CD1c-positive myeloid dendritic cell (primary cell): ENCODE results near the gene NT5C2.
"Not testable (repeated sequence)": the region's sequence is repeated elsewhere in the genome, so short reads cannot be mapped to it uniquely, and the experiment has no call there.

ENCODE experiments used
- DNase-seq: peaks from one replicate; pipeline ENCODE4 v3.0.0-alpha.2; 2016; ENCODE audit errors: extremely low spot score

The NT5C2 gene

DNA sequence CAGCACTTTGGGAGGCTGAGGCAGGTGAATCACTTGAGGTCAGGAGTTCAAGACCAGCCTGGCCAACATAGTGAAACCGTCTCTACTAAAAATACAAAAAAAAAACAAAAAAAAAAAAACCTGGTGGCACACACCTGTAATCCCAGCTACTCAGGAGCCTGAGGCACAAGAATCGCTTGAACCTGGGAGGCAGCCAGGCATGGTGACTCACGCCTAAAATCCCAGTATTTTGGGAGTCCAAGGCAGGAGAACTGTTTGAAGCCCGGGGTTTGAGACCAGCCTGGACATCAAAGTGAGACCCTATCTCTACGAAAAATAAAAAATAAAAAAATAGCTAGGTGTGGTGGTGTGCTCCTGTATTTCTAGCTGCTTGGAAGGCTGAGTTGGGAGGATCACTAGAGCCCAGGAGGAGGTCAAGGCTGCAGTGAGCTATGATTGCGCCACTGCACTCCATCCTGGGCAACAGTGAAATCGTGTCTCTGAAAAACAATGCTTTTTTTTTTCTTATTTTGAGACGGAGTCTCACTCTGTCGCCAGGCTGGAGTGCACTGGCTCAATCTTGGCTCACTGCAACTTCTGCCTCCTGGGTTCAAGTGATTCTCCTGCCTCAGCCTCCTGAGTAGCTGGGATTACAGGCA, 29.2 kb downstream of the NT5C2 start:
- not testable (repeated sequence) for DNase-seq

DNA sequence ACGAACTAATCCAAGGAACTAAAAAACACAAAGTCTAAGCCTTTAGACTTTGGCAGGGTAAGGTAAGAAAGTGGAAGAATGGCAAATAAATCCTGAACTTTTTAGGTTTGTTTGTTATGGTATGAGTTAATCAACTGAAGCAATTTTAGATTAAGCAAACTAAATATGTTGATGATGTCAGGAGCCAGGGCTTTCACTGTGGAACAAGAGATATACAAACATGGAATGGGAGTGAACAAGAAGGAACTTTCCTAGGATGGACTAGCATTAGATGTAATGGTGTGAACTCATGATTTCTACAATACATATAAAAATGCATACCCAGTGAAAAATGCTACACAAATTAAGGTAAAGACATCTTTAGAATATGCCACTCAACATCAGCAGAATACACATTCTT, 35.8 kb downstream of the NT5C2 start:
- no peak for DNase-seq

DNA sequence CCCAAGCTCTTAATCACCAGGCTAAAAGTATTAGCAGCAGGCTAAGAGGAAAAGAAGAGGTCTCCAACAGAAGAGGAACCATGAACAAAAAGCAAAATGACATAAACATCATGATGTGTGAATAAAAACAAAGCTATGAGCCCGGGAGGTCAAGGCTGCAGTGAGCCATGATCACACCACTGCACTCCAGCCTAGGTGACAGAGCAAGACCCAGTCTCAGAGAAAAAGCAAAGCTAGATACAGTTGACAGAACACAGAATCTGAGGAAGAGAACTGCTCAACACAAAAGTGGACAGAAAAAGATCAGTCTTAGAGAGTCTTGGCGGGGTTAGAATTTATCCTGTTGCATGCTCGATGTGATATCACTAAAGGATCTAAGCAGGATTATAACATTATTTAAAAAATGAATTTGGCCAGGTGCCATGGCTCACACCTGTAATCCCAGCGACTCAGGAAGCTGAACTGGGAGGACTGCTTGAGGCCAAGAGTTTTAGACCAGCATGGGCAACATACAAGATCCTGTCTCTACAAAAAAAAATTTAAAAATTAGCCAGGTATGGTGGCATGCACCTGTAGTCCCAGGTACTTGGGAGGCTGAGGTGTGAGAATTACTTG, 37.5 kb downstream of the NT5C2 start:
- no peak for DNase-seq

DNA sequence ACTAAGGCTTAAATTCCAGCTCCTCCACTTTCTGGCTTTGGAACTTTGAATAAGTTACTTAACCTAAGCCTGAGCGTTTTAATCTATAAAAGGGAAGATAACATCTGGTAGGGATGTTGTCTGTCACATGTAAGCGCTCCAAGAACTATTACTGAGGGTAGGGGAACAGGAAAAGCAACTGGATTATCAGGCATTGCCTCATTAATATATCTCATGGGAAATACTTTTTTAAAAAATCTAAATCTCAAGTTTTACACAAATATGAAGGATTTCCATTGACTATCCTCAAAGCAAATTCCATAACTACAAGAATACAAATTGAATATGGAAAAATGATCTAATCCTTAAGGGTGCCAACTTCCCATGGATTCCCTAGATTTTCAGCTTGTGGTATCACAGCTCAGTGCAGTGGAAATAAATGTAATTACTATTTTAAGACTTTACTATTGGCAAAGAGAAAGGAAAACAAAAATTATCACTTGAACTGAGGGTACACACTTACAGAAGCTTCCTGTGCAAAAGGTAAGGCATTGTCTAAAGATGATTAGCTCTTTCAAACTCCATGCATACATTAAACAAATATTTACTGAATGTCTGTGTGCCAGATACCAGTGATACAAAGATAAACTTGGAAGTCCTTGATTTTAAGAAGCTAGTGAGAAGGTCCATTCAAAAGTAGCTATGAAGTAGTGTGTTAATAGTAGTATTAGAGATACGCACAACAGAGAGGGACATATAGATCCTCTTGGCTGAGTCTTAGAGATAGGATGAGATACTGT, 38.4 kb downstream of the NT5C2 start:
- DNase-seq: no peak

DNA sequence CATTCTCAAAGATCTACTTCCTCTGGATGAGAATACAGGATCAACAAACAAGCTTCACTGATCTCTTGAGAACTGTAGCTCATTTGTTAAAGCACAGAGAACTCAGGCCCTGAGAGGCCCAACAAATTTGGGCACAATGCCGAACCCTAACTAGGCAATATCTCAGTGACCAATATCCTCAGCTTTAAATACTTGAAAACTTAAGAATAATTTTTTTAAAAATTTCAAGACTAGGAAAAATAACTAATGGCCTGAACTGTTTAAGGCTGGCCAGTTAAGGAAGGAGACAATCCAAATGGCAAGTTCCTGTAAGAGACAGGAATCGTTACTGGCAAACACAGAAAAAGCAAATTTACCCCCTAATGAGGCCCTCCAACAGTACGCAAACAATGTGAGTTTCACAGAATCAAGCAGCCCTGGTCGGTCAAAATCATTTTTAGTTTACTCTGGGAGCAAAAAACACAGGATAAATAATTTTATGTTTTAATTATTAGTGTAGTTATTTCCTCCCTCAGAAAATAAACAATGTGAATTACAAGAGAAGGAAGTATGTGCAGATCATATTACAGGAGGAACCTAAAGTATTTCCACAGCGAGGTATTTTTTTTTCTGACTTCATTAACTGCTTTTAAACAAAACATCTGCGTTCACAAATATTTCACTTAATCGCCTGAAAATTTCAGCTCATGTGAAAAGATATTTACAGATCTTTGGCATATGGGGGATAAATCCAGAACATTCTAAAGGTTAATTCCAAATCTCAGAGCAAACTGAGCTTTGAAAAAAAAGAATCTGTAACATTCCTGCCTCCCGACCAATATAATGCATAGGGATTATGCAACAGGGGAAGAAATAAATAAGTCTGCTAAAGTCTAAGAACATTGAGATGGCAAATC, 39.5 kb downstream of the NT5C2 start:
- DNase-seq: peak; percentile 23

DNA sequence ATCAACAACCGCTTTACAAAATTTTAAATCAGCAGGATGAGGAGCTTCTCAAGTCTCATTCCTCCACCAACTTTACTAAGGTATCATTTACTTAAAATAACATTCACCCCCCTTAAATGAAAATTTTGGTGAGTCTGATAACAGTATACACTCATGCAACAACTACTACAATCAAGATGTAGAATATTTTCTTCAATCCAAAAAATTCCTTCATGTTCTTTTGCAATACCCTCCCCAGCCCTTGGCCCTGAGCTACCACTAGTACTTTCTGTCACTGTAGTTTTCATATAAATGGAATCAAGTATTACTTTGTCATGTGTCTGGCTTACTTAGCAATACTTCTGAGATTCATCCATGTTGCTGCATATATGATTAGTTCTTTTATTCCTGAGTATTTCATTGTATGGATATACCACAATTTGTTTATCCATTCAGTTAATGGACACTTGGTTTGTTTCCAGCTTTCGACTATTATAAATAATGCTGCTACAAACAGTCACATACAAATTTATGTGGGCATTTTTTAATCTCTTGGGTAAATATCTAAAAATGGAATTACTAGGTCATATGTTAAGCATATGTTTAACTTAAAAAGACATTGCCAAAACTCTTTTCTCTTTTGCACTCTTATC, 43.0 kb downstream of the NT5C2 start:
- no peak for DNase-seq

DNA sequence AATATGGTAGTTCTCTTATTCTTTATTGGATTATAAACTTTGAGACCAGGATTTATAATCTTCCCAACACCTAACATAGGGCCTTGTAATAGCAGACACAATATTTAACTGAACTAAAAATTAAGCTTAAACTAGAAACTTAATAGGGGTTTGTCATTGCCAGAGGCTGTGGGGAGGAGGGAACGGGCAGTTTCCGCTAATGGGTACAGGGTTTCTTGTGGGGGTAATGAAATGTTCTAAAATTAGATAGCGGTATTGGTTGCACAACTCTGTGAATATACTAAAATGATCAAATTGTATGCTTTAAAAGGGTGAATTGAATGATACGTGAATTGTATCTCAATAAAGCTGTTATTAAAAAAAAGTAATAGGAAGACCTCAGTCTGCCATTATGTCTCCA, 45.4 kb downstream of the NT5C2 start:
- no peak for DNase-seq

DNA sequence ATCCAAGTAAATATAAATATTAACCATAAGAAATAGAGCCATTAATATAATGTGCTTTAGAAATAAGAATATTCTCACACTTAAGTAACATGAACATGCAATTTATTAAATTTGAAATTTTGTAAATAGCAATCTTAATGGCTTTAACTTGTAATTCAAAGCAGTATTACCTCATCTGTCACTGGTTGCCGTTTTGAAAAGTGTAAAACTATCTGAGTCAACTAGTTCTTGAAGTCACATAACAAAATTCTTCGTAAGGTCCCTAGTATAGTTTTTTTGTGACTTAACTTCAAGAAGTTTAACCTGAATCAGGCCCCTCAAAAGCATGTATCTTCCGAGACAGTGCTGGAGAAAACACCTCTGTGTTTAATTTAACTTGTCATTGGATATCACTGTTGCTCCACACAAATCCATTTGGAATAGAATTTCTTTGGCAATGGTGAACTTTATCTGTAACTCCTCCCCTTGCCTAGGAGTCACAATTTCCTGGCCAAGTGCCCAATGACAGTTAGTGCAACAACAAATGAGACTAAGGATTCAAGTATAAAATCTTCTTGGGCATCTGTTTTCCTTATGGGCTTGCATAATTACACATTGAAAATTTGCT, 47.1 kb downstream of the NT5C2 start:
- DNase-seq: no peak

DNA sequence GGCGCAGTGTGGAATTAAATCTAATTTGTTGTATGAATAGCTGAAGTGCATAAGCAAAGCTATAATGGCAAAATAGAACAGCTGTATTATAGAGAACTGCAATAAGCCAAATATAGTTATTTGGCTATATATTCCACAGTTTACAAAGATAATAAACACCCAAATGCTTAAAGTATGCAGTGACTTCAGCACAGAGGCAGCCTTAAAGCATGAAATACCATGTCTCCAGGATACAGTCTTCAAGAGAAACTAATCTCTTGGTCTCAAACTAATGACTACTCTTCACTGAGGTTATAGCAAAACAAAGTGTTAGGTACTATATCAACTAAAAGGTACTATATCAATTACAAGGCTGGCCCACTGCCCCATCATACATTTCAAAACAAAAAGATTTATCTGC, 48.0 kb downstream of the NT5C2 start:
- no peak for DNase-seq

DNA sequence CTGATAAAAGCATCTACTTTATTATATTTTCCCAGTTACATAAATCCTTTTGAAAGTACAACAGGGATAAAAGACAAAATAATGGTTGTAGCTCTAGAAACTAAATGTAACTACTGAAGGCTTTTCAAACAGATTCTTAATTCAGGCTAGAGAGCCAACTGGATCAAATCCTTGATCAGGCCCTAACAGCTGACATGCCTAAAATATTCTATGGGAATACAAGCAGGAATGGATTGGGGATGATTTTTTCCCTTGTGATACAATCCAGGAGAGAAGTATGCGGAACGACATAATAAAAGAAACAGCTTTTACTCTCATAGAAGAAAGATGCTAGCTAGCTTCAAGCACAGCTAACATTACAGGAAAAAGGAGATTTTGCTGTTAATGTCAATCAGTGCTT, 49.0 kb downstream of the NT5C2 start:
- no peak for DNase-seq

DNA sequence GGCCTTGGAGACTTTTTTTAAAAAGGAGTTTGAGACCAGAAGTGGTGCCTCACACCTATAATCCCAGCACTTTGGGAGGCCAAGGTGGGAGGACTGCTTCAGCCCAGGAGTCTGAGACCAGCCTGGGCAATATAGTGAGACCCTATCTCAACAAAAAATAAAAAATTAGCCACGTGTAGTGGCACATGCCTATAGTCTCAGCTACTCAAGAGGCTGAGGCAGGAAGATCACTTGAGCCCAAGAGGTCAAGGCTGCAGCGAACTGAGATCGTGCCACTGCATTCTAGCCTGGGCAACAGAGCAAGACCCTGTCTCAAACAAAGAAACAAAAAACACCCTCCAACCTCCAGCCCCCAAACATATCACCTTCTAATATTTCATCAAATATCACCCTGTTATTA, 49.4 kb downstream of the NT5C2 start:
- not testable (repeated sequence) for DNase-seq

DNA sequence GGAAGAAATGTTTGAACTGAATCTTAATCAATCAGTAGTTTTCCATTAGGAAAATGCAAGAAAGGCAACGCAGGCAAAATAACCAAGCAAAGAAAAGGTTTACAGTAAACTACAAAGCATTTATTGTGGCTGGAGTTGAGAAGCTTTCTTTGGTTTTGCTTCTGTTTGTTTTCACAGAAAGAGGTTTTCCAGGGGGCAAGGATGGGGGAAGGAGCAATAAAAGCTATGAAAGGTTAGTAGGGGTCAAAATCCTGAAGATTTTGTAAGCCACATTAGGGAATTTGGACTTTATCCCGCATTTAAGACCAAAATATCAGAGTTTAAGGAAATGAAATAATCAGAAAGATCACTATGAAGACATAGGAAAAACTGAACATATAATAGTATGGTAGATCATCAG, 51.1 kb downstream of the NT5C2 start:
- DNase-seq: no peak

DNA sequence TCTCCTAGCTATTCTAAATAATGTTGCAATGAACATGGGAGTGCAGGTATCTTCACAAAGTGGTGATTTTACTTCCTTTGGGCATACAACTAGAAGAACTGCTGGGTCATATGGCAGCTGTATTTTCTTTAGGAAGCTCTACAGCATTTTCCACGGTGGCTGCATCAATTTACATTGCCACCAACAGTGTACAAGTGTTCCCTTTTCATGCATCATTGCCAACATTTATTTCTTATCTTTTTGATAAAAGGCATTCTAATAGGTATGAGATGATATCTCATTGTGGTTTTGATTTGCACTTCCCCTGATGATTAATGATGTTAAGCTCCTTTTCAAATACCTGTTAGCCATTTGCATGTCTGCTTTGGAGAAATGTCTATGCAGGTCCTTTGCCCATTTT, 52.6 kb downstream of the NT5C2 start:
- no peak for DNase-seq

DNA sequence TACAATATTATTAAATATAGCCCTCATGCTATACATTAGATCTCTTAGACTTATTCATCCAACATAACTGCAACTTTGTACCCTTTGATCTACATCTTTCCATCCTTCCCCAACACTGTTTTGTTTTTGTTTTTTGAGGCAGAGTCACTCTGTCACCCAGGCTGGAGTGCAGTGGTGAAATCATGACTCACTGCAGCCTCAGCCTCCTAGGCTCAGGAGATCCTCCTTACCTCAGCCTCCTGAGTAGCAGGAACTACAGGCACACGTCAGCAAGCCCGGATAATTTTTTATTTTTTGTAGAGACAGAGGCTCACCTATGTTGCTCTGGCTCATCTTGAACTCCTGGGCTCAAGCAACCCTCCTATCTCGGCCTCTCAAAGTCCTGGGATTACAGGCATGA, 53.3 kb downstream of the NT5C2 start:
- DNase-seq: no peak

DNA sequence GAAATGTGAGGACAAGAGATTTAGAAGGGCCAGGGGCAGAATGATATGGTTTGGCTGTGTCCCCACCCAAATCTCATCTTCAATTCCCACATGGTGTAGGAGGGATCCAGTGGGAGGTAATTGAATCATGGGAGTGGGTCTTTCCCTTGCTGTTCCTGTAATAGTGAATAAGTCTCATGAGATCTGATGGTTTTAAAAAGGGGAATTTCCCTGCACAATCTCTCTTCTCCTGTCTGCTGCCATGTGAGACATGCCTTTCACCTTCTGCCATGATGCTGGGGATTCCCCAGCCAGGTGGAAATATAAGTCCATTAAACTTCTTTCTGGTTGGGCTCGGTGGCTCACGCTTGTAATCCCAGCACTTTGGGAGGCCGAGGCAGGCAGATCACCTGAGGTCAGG, 57.9 kb downstream of the NT5C2 start:
- not testable (repeated sequence) for DNase-seq

DNA sequence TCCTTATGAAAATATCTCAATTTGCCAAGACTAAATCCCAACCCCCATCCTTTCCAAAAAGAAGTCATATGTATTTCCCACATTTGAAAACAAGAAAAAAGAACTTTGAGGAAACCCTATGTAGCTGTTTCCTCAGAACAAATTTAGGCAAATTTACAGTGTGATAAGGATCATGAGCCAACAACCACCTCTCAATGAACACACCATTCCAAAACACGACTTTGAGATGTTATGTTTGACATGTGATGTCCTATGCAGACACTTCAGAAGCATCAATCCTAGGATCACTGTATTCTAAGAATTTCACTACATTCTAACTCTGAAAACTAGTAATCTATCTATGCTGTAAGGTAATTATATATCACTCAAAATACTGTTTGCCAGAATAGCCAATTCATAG, 62.2 kb downstream of the NT5C2 start:
- DNase-seq: no peak

DNA sequence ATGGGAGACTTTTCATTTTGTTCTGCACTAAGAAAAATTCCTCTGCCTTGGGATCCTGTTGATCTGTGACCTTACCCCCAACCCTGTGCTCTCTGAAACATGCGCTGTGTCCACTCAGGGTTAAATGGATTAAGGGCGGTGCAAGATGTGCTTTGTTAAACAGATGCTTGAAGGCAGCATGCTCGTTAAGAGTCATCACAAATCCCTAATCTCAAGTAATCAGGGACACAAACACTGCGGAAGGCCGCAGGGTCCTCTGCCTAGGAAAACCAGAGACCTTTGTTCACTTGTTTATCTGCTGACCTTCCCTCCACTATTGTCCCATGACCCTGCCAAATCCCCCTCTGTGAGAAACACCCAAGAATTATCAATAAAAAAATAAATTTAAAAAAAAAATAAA, 62.9 kb downstream of the NT5C2 start:
- DNase-seq: not testable (repeated sequence)

DNA sequence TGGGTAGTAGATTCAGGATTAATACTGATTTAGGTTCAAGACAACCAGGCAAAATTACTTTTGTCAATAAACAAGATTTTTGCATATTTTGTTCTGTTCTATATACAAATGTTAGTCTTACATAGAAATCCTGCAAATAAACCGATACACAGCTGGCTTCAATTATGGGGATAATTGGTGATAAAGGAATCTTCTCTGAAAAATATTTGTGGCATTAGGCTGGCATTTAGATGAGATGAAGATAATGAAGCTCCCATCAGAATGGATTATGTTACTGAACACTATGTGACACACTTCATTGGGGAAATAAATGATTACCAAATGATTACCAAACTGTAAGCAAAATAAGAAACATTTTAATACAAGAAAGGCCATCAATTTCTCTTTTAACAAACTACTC, 65.8 kb downstream of the NT5C2 start:
- DNase-seq: no peak

DNA sequence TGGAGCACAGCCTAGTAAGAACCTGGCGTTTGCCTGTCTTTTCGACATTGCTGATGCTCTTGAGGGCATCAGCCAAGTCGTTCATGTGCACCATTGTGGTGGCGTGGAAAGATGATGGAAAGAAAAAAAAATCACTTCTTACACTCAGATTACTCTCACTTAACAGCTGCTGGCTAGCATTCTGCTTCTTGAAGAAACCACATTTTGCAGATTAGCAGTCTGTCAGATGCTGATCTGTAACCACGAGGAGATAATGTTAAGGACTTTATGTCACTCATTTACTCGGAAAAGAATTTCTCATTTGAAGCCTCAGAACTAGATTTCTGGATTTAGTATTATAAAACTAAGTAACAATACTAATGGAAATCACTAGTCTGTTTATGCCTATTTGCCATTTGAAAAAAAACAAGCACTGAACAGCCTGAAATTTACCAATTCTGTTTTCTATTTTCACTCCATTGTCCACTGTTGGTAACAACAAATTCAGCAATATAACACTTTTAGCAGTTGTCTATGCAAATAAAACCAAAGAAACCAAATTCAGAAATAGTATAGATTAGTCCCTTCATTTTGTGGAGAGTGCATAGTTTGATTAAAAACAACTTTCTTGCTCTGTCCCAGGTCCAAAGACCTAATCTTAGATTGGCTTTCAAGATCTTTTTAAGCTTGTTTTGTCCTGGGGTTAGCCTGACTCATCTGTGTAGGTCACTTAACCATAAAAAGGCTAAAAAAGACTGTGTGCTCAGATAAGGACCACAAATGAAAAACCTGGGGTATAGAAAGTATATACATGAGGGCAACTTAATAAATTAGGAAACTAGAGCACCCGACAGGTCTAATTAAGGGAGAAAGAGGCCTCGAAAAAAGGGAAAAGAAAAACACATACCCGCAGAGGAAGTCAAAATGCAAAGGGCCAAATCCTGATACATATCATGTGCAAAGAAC, 67.5 kb downstream of the NT5C2 start:
- no peak for DNase-seq

DNA sequence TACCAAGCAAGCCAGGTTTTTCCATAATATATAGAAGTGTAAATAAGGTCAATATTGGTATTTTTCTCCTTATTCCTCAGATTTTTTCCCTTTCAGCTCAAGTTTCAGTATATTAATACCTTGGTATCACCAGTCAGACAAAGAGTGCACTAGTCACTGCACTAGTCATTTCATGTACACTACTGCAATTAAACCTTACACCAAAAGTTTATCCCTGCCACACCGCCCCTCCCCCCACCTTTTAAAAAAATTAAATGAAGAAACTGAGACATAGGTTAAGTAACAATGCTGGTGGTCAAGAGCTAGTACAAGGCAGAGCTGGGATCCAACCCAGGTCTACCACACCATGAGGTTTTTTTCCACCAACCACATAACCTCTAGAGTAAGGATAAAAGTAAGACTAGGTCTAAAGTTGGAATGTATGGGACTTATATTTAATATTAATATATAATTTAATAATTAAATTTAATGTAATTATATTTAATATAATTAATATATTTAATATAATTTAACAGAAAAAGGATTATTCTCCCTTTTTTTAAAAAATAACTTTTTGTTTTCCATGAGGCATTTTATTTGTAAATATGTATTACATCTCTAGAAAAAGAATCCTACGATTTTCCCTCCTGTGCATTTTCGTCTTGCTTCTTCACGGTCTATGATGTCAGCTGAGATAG, 68.5 kb downstream of the NT5C2 start:
- DNase-seq: no peak
